SW480 (cell line): ENCODE results near the gene NKX6-2.
"Not testable (repeated sequence)": the region's sequence is repeated elsewhere in the genome, so short reads cannot be mapped to it uniquely, and the experiment has no call there.

Experiments used
- DNase-seq: peaks from one replicate; pipeline ENCODE4 v3.0.0-alpha.2; 2016; ENCODE audit warnings: low spot score

Gene NKX6-2

DNA sequence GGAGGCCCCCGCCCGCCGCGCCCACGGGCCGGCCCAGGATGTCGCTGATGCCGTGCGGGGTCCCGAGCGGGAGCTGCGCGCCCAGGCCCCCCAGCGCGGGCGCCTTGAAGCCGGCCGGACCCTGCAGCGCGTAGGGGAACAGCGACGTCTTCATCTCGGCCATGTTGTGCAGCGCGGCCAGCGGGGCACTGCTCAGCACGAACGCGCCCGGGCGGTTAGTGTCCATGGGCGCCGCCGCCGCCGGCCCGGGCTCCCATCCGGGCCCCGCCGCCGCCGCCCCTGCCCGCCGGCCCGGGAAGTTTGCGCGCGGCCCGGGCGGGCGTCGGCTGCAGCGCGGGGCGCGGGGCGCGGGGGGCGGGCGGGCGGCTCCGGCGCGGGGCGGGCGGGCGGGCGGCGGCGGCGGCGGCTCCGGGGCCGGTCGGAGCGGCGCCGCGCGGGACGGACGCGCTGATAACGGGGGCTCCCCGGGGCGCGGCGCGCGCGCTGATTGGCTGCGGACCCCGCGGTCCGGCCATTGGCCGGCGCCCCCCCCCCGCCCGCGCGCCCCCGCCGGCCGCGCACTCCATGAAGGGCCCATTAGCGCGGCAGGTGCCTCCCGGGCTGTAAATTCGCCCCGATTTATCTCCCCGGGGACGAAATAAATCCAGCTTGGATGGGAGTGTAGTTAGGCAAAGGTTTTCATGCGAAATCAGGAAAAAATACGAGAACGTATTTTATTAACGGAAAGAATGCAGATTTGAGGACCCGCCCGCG, at the start of gene NKX6-2:
TSS of gene NKX6-2 (minus strand) at position 425 of the 753 bp plus-strand sequence. CDS start at position 226, 199 bp downstream.
- DNase-seq: no peak

DNA sequence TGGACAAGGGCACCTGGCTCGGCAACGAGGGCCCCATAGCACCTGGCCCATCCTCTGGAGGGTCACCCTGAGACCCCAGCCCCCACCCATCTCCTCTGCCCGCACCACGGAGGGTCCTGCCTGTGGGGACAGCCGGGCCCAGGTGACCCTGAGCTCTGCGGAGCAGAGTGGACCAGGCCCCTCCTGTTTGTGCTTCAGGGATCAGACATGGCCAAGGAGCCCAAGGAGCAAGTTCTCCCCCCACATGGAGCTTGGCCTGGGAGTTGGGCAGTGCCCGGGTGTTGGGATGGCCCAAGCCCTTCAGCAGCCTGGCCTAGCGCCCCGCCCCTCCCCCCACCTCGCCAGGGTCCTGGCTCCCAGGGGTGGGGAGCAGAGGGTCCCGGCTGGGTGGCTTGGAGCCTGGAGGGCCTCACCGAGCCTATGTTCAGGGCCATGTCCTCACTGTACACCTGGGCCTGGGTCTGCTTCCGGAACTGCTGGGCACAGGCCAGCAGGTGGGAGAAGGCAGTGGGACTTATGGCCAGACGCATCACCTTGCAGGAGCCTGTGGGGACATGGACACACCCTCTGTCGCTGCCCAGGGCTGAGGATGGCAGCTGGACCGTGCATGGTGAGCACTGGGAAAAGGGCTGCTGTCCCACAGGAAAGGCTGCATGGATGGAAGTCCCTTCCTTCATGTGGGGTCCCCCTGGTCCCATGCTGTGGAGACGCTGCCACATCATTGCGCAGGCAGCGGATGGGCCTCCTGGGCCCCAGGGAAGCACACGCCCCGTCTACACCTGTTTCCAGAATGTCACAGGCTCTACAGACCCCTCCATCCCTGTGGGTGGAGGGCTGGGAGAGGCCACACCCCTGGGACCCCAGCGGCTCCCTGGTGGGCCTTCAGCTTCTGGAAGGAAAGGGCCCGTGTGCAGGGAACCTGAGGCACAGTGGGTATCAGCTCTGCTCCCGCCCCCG, 49.2 kb upstream of the NKX6-2 start:
- DNase-seq: no peak

DNA sequence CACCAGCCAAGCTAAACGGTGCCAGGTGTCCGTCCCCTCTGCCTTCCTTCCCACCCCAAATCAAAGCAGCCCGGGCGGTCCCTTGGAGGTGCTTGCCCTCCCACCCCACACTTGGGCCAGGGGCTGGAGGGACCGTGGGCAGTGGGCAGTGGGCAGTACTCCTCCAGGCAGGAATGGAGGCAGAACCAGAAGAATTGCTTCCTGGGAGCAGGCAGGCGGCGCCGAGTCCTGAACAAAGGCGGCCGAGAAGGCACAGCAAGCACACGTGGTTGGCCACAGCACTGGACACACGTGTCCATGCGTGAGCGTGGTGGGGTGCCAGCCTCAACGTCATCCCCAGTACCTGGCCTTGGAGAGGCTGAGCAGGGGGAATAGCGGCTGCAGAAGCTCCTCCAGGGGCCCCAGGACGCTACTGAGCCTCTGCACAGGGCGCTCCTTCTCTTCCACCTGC, 48.4 kb upstream of the NKX6-2 start:
- no peak for DNase-seq

GRCh38 chr10:132833421-132834111, 47.6 kb upstream of the NKX6-2 start:
- DNase-seq: no peak

GRCh38 chr10:132832186-132832969, 46.4 kb upstream of the NKX6-2 start:
- no peak for DNase-seq

GRCh38 chr10:132829403-132829802, 43.5 kb upstream of the NKX6-2 start:
- DNase-seq: no peak

- DNase-seq: no peak
Observed at GRCh38 chr10:132828681-132829080, 42.7 kb upstream of the NKX6-2 start.

GRCh38 chr10:132827861-132828539, 42.1 kb upstream of the NKX6-2 start:
- DNase-seq: no peak

DNA sequence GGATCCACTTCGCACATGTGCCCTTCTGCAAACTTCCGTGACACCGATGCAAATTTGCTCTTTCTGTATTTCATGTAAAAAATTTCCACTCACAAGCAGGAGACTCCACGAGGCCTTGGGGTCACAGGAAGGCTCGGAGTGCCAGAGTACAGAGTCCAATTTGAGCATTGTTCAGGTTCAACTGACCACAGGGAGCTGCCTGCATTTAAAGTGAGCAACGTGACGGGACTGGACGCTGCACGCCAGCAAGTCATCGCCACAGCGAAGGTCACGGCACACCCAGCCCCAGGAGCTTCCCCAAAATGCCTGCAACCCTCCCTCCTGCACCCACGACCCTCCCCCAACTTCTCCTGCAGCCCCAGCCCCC, 41.5 kb upstream of the NKX6-2 start:
- no peak for DNase-seq

DNA sequence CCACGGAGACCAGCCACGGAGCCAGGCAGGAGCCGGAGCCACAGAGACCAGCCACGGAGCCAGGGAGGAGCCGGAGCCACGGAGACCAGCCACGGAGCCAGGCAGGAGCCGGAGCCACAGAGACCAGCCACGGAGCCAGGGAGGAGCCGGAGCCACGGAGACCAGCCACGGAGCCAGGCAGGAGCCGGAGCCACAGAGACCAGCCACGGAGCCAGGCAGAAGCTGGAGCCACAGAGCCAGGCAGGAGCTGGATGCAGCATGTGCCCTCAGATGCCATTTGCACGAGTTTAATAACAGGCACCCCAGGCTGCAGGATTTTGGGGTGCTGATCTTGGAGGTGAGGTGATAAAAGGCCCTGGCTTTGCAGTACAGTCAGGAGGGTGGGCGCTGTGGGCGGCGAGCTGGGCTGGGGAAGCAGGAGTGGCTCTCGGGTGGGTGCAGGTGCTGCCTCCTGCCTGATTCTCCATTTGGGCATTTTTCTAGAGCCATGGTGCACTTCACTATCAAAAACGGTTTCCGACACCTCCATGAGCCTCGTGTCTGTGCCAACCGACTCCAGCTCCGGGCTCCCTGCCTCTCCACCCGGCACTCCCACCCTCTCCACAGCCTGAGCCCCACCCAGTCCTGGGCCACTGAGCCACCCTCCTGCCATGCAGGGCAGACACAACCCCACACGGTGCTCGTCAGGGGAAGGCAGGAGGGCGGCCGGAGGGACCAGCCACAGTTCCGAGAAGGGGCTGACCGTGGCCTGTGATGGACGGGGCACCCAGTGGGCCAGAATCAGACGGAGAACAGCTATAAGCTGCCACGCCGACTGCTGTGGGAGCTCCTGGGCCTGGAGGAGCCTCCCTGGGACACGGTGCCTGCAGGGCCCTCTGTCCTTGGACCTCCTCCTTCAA, 40.8 kb upstream of the NKX6-2 start:
- DNase-seq: no peak

GRCh38 chr10:132825783-132826523, 40.0 kb upstream of the NKX6-2 start:
- not testable (repeated sequence) for DNase-seq

DNA sequence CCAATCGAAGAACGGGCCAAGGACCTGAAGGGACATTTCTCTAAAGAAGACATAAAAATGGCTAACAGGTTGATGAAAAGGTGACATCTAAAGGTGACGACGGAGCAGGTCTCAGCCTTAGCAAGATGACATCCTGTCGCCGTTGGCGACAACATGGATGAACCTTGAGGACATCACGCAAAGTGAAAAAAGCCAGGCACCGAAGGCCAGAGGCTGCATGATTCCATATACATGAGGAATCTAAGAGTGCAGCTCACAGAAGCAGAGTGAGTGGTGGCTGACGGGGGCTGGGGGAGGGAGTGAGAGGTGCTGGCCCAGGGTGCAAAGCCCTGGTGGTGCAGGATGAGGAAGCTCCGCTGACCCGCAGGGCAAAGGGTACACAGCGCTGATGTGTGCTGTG, 34.1 kb upstream of the NKX6-2 start:
- no peak for DNase-seq

DNA sequence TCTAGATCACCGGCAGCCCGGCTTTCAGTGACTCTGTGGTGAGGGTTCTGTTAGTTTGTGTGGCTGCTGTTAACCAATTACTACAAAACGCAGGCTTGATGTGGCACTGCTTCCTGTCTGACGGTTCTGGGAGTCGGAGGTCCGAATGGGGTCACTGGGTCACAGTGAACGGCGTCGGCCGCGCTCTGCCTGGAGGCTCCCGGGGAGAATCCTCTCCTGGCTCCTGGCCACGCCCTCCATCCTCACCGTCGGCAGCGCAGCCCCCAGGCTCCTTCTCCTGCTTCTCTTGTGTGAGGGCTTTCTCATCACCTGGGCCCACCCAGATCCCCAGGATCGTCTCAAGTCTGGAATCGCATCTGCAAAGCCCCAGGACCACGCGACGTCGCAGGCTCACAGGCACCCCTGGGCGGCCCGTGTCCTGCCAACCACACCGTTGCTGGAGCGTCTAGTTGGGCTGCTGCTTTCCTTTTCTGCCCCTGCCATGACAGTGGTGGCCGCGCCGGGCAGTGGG, 31.8 kb upstream of the NKX6-2 start:
- DNase-seq: no peak

DNA sequence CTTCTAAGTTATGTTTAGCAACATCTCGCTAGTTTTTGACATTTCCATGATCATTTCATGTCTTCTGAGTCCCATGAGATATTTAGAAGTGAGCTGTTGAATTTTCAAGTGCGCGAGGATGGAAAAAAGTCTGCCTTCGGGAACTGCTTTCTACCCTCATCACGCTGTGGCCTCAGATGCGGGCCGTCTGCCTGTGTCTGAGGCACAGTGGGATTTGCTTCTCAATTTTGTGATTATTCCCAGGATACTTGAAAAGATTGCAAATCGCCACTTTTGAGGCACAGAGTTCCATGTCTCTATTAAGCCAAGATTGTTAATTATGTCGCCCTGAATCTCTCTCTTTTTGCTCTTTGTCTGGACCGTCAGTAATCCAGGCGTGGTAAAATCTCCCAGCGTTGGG, 30.8 kb upstream of the NKX6-2 start:
- DNase-seq: no peak

GRCh38 chr10:132815168-132815857, 29.4 kb upstream of the NKX6-2 start:
- no peak for DNase-seq

DNA sequence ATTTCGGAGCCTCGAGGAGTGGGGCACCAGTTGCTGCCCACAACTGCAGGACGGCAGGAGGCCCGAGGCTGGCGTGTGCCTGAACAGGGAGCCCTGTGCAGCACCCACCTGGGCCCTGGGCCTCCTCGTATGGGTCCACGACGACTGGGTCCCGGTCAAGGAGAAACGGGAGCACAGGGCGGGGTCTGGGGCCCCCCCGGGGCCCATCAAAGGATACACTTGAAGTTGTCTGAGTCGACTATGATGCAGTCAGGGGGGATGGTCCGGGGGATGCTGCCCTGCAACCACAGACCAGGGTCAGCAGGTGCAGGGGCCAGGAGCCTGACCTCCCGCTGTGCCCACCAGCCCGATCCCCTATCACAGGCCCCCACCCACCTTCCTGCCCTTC, 28.5 kb upstream of the NKX6-2 start:
- DNase-seq: no peak

DNA sequence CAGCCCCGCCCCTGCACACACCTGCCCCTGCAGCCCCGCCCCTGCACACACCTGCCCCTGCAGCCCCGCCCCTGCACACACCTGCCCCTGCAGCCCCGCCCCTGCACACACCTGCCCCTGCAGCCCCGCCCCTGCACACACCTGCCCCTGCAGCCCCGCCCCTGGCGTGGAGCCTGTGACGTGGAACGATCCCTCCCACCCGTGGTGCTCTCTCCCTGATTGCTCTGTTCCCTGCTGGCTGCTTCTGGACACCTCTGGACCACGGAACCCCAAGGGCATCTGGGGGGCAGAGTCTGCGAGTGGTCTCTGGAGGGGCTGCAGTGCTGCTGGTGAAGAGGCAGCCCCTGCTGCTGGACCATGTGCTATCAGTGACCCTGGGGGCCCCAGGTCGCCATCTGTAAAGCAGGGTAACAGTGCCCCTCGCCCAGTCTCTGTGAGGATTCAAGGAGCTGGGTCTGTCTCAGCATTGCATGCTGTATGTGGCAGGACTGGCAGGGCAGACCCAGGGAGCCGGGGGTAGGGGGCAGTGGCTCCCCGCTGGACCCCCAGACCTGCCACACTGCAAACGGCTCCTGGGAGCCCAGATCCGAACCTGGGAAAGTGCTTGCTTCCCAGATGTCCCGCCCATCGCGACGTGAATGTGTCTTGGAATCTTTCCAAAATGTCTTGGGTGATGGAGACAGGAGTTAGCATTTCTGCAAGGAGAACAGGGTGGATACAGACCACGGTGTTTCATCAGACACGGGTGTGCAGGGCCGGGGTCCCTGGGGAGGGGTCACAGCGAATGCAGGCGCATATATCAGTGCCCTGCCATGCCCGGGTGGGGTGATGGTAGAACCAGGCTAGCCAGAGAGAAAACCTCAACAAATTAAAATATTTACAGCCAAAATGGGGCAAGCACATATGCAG, 27.9 kb upstream of the NKX6-2 start:
- no peak for DNase-seq
